ENCODE results near the gene ANKRD28.
"Not testable (repeated sequence)": the region's sequence is repeated elsewhere in the genome, so short reads cannot be mapped to it uniquely, and the experiment has no call there.

The ANKRD28 gene

GRCh38 chr3:15797642-15798303 is at the start of gene ANKRD28:
ANKRD28 (minus strand) TSS chr3:15797979; CDS start chr3:15796521, 1,458 bp downstream.
- DNase-seq (ENCODE audit: low spot score): no peak

GRCh38 chr3:15847239-15847638 is 49.5 kb upstream of the ANKRD28 start:
- no peak for DNase-seq (ENCODE audit: low spot score)

GRCh38 chr3:15846606-15847005 is 48.8 kb upstream of the ANKRD28 start:
- no peak for DNase-seq (ENCODE audit: low spot score)

GRCh38 chr3:15845475-15845874 is 47.7 kb upstream of the ANKRD28 start:
- no peak for DNase-seq (ENCODE audit: low spot score)

GRCh38 chr3:15844889-15845288 is 47.1 kb upstream of the ANKRD28 start:
- DNase-seq (ENCODE audit: low spot score): no peak

GRCh38 chr3:15841091-15841973 is 43.6 kb upstream of the ANKRD28 start:
- not testable (repeated sequence) for DNase-seq (ENCODE audit: low spot score)

GRCh38 chr3:15839568-15839967 is 41.8 kb upstream of the ANKRD28 start:
- no peak for DNase-seq (ENCODE audit: low spot score)

DNA sequence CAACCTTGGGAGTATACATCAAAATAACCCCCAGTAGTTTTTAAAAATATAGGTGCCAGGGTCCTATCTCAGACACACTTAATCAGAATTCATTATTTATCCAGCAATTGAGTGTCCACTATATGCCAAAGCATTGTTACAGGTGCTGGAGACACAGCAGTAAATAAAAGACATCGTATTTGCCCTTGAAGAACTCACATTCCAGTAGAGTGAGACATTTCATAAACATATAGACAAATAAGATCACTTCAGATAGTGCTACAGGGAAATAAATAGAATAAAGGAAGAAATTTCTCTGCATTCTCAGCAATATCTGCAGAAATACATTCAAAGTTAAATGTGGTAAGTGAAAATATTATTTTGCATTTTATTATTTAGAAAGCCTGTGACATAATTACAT is 34.1 kb upstream of the ANKRD28 start:
- no peak for DNase-seq (ENCODE audit: low spot score)

DNA sequence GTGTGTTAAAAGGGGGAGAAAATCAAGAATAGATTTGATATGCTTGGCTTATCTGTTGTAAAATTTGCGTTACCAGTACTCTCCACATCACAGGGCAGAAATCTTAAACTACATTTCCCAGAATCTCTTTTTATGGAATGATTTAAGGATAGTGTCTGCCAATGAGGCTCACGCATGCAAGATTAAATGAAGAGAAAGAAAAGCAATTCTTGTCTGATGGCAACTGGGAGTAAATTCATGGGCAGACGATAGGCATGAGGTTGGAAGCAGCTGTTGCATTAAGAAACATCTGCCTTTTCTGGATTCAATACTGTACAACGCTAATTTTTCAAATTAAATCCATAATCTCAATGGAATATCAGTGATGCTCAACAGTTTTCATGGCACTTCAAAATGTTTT is 27.2 kb upstream of the ANKRD28 start:
- DNase-seq (ENCODE audit: low spot score): no peak

- no peak for DNase-seq (ENCODE audit: low spot score)
Measured at GRCh38 chr3:15823092-15823491, 25.3 kb upstream of the ANKRD28 start.

- DNase-seq (ENCODE audit: low spot score): no peak
Measured at GRCh38 chr3:15822281-15822680, 24.5 kb upstream of the ANKRD28 start.

DNA sequence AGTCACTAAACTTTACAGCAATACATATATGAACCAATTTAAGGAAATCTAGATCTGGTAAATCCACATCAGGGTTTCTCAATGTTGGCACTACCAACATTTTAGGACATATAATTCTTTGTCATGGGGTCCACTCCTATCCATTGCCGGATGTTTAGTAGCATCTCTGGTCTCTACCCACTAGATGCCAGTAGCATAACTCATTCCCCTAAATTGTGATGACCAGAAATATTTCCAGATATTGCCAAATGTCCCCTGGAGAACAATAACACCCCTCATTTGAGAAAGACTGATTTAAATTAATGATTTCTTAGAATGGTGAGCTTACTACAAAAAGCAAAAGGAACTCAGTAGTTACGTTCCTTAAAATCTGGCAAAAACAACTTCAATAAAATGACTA is 23.1 kb upstream of the ANKRD28 start:
- no peak for DNase-seq (ENCODE audit: low spot score)

DNA sequence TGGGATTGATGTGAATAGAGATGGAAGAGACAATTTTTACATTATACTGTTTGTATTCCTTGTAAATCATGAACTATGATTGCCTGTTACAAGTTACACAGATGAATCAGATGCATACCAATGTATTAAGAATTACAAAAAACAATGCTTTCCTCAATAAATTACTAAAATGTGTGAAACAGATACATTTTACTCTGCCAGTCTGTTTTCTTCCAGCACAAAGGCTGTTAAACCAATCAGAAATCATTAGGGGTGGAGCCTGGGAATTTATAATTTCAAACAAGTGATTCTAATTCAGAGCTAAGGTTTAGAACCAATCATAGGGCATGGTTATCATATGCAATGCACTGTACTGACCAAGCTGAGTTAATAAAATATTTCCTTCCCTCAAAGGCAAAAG is 21.8 kb upstream of the ANKRD28 start:
- DNase-seq (ENCODE audit: low spot score): no peak

- no peak for DNase-seq (ENCODE audit: low spot score)
Measured at GRCh38 chr3:15819043-15819442, 21.3 kb upstream of the ANKRD28 start.

GRCh38 chr3:15815696-15816095 is 17.9 kb upstream of the ANKRD28 start:
- peak; percentile 9 for DNase-seq (ENCODE audit: low spot score)

DNA sequence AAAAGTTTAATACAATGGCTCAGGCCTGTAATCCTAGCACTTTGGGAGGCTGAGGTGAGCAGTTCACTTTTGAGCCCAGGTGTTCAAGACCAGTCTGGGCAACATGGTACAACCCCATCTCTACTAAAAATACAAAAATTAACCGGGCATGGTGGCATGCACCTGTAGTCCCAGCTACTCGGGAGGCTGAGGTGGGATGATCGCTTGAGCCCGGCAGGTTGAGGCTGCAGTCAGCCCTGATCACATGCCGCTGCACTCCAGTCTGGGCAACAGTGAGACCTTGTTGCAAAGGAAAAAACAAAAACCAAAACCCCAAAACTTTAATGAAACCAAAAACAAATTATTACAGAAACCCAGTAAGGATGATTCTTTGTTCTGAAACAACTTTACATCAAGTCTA is 15.3 kb upstream of the ANKRD28 start:
- not testable (repeated sequence) for DNase-seq (ENCODE audit: low spot score)

DNA sequence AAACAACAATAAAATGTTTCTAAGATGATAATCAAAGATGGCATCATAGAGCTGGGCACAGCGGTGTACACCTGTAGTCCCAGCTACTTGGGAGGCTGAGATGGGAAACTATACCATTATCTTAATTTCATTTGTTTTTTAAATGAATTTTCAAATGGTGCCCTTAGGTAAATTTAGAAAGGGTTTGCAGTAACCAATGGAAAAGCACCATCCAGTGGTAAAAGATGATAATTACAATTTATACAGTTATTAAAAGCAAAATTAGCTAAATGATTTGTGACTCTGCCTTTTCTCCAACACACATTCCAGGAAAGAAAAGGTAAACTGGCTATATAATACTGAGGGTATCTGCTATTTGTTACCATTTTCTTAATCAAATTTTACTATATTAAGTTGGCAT is 14.4 kb upstream of the ANKRD28 start:
- DNase-seq (ENCODE audit: low spot score): peak; percentile 33

GRCh38 chr3:15810702-15811101 is 12.9 kb upstream of the ANKRD28 start:
- DNase-seq (ENCODE audit: low spot score): no peak

DNA sequence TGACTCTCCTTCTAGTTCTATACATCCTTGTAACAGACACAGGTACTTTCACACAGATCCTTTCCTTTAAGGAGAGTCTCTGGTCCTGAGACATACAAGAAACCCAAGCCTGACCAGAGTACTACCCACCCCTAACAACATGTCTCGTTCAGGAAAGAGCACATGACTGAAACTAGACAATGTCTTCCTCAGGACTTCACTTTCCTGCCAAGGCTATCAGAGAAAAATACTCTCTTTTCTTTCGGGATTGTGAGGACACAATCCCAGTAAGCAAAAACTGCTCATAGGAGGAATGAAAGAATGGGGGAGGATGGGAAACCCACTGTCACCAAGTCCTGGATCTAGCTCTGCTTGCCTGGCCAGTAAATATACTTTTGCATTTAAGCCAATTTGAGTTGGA is 11.5 kb upstream of the ANKRD28 start:
- DNase-seq (ENCODE audit: low spot score): no peak

DNA sequence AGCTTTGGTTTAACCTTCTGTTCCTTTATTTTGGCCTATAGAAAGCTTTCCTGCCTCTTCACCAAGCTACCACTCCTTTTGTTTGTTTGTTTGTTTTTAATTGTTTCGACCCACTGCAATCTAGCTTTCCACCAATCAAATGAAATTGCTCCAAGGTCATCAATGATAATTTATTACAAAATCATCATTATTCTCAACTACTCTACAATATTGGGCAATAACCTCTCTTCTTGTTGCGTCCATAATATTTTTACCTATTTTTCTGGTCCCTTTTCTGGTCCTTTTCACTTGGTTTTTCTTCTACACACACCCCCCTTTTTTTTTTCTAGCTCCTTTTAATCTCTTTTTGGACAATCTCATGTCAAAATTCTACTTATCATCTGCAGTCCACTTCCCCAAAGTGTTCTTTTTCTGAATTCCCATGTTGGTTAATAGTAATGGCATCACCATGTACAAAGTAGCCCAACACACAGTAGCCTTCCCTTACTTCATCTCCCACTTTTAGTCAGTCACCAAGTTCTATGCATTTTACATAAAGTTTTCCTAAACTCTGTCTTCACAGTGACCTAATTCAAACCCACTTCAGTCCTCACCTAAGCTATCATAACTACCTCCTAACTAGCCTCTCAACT is 11.0 kb upstream of the ANKRD28 start:
- no peak for DNase-seq (ENCODE audit: low spot score)

DNA sequence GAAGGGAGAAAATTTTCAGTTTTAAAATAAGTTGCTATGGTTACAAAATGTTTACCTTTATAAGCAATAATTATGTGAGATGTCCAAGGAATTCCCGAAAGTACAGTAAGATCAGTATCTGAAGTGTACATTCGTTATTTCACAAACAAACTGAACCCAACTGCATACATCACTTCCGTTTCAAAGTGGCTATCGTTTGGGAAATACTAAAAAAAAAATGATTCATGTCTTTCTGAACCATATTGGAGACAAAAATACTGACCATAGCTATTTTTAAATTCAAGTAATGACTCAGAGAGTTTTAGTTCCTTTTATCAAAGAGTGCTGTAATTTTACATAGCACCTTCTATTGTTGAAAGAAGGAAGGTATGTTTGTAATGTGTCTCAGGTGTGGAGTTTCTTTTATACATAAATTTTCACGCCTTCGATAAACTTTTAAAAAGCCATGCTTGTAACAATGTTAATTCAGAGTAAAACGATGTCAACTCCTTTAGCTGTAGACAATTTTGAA is 8.0 kb upstream of the ANKRD28 start:
- peak; percentile 23 for DNase-seq (ENCODE audit: low spot score)

DNA sequence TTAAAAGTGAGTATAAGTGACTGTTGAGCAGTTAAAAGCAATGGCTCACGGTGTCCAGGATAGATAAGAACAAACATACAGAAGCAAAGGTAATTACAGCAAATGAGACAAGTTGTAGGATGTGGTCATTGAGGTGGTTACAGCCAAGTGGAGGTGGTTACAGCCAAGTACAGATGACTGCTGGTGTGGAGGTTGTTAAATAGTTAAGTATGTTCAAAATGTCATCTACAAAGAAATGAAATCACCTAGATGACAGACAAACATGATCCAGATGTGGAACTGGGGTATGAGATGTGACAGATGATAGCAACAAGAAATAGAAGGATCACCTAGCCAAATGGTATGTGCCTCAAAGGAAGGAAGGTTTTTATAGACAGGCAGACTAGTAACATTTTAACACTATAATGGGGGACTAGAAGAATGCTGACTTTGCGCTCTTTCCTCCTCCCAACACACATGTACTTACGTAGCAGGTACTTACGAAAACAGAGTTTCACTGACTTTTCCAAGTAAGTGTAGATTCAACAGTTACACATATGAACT is 6.8 kb upstream of the ANKRD28 start:
- DNase-seq (ENCODE audit: low spot score): no peak
